ENCODE results near the gene USPL1.
"Not testable (repeated sequence)": the region's sequence is repeated elsewhere in the genome, so short reads cannot be mapped to it uniquely, and the experiment has no call there.

The USPL1 gene

GRCh38 chr13:30634838-30635237, 17.1 kb downstream of the USPL1 start:
- no peak overlapping the region for H3K4me3 ChIP-seq (ENCODE audit: low read length in 2 of 2)
- peaks cover 2 to 13% of the 10 kb centered on the region in 2 donors for H3K36me3 ChIP-seq (ENCODE audit: control insufficient read depth in 2 of 2, insufficient read depth in 2 of 2, low read length in 2 of 2)
- H3K9ac ChIP-seq (ENCODE audit: low read length in 2 of 2) = no peak overlapping the region
- H3K27ac ChIP-seq (ENCODE audit: low read length) = no peak overlapping the region
- H3K9me3 ChIP-seq (ENCODE audit: control insufficient read depth in 2 of 2, low read length in 2 of 2) = no peaks in the 10 kb centered on the region
- no peaks in the 10 kb centered on the region for H3K27me3 ChIP-seq (ENCODE audit: control insufficient read depth in 1 of 2, insufficient read depth in 2 of 2, low read length in 2 of 2)
- H3K4me1 ChIP-seq (ENCODE audit: control insufficient read depth, insufficient read depth, low read length) = no peaks in the 10 kb centered on the region

- Histone ChIP-seq H3K27me3 (ENCODE audit: control insufficient read depth in 1 of 2, insufficient read depth in 2 of 2, low read length in 2 of 2) (no peaks in the 10 kb centered on the region), H3K36me3 (ENCODE audit: control insufficient read depth in 2 of 2, insufficient read depth in 2 of 2, low read length in 2 of 2) (peaks cover 8 to 26% of the 10 kb centered on the region in 2 donors), H3K27ac (ENCODE audit: low read length) (no peak overlapping the region), H3K9ac (ENCODE audit: low read length in 2 of 2) (no peak overlapping the region), H3K9me3 (ENCODE audit: control insufficient read depth in 2 of 2, low read length in 2 of 2) (no peaks in the 10 kb centered on the region), H3K4me1 (ENCODE audit: control insufficient read depth, insufficient read depth, low read length) (no peaks in the 10 kb centered on the region), H3K4me3 (ENCODE audit: low read length in 2 of 2) (no peak overlapping the region)
Observed at GRCh38 chr13:30638301-30638700, 20.6 kb downstream of the USPL1 start.

GRCh38 chr13:30639671-30640070, 22.0 kb downstream of the USPL1 start:
- Histone ChIP-seq H3K9me3 (ENCODE audit: control insufficient read depth in 2 of 2, low read length in 2 of 2) (no peaks in the 10 kb centered on the region), H3K4me3 (ENCODE audit: low read length in 2 of 2) (no peak overlapping the region), H3K27me3 (ENCODE audit: control insufficient read depth in 1 of 2, insufficient read depth in 2 of 2, low read length in 2 of 2) (no peaks in the 10 kb centered on the region), H3K9ac (ENCODE audit: low read length in 2 of 2) (no peak overlapping the region), H3K4me1 (ENCODE audit: control insufficient read depth, insufficient read depth, low read length) (no peaks in the 10 kb centered on the region), H3K36me3 (ENCODE audit: control insufficient read depth in 2 of 2, insufficient read depth in 2 of 2, low read length in 2 of 2) (peaks cover 7 to 17% of the 10 kb centered on the region in 2 donors), H3K27ac (ENCODE audit: low read length) (no peak overlapping the region)

- not testable (repeated sequence) for H3K9ac ChIP-seq (ENCODE audit: low read length in 2 of 2); H3K4me3 ChIP-seq (ENCODE audit: low read length in 2 of 2); H3K9me3 ChIP-seq (ENCODE audit: control insufficient read depth in 2 of 2, low read length in 2 of 2); H3K27me3 ChIP-seq (ENCODE audit: control insufficient read depth in 1 of 2, insufficient read depth in 2 of 2, low read length in 2 of 2); H3K4me1 ChIP-seq (ENCODE audit: control insufficient read depth, insufficient read depth, low read length); H3K27ac ChIP-seq (ENCODE audit: low read length)
- H3K36me3 ChIP-seq (ENCODE audit: control insufficient read depth in 2 of 2, insufficient read depth in 2 of 2, low read length in 2 of 2) = peaks cover 7 to 17% of the 10 kb centered on the region in 2 donors
Observed at GRCh38 chr13:30641173-30641572, 23.5 kb downstream of the USPL1 start.

GRCh38 chr13:30645629-30646028, 27.9 kb downstream of the USPL1 start:
- Histone ChIP-seq H3K9me3 (ENCODE audit: control insufficient read depth in 2 of 2, low read length in 2 of 2) (no peaks in the 10 kb centered on the region), H3K4me1 (ENCODE audit: control insufficient read depth, insufficient read depth, low read length) (peaks cover 12% of the 10 kb centered on the region), H3K4me3 (ENCODE audit: low read length in 2 of 2) (no peak overlapping the region), H3K36me3 (ENCODE audit: control insufficient read depth in 2 of 2, insufficient read depth in 2 of 2, low read length in 2 of 2) (peaks cover 20 to 33% of the 10 kb centered on the region in 2 donors), H3K27me3 (ENCODE audit: control insufficient read depth in 1 of 2, insufficient read depth in 2 of 2, low read length in 2 of 2) (no peaks in the 10 kb centered on the region), H3K9ac (ENCODE audit: low read length in 2 of 2) (no peak overlapping the region), H3K27ac (ENCODE audit: low read length) (no peak overlapping the region)

GRCh38 chr13:30647420-30647819, 29.7 kb downstream of the USPL1 start:
- Histone ChIP-seq H3K27me3 (ENCODE audit: control insufficient read depth in 1 of 2, insufficient read depth in 2 of 2, low read length in 2 of 2) (no peaks in the 10 kb centered on the region), H3K9me3 (ENCODE audit: control insufficient read depth in 2 of 2, low read length in 2 of 2) (no peaks in the 10 kb centered on the region), H3K4me3 (ENCODE audit: low read length in 2 of 2) (peak overlapping the region in 1 of 2 donors; percentile 8), H3K9ac (ENCODE audit: low read length in 2 of 2) (peak overlapping the region in 1 of 2 donors; percentile 19), H3K36me3 (ENCODE audit: control insufficient read depth in 2 of 2, insufficient read depth in 2 of 2, low read length in 2 of 2) (peaks cover 22 to 26% of the 10 kb centered on the region in 2 donors), H3K27ac (ENCODE audit: low read length) (peak overlapping the region; percentile 46), H3K4me1 (ENCODE audit: control insufficient read depth, insufficient read depth, low read length) (peaks cover 12% of the 10 kb centered on the region)

- Histone ChIP-seq H3K27ac (ENCODE audit: low read length) (peak overlapping the region; percentile 46), H3K4me1 (ENCODE audit: control insufficient read depth, insufficient read depth, low read length) (peaks cover 12% of the 10 kb centered on the region), H3K27me3 (ENCODE audit: control insufficient read depth in 1 of 2, insufficient read depth in 2 of 2, low read length in 2 of 2) (no peaks in the 10 kb centered on the region), H3K36me3 (ENCODE audit: control insufficient read depth in 2 of 2, insufficient read depth in 2 of 2, low read length in 2 of 2) (peaks cover 19 to 23% of the 10 kb centered on the region in 2 donors), H3K4me3 (ENCODE audit: low read length in 2 of 2) (peak overlapping the region in 1 of 2 donors; percentile 8), H3K9ac (ENCODE audit: low read length in 2 of 2) (peak overlapping the region in 1 of 2 donors; percentile 51), H3K9me3 (ENCODE audit: control insufficient read depth in 2 of 2, low read length in 2 of 2) (no peaks in the 10 kb centered on the region)
Observed at GRCh38 chr13:30647824-30648521, 30.3 kb downstream of the USPL1 start.

- H3K27ac ChIP-seq (ENCODE audit: low read length) = peak overlapping the region; percentile 46
- no peaks in the 10 kb centered on the region for H3K9me3 ChIP-seq (ENCODE audit: control insufficient read depth in 2 of 2, low read length in 2 of 2)
- no peaks in the 10 kb centered on the region for H3K27me3 ChIP-seq (ENCODE audit: control insufficient read depth in 1 of 2, insufficient read depth in 2 of 2, low read length in 2 of 2)
- H3K9ac ChIP-seq (ENCODE audit: low read length in 2 of 2) = no peak overlapping the region
- peaks cover 15 to 20% of the 10 kb centered on the region in 2 donors for H3K36me3 ChIP-seq (ENCODE audit: control insufficient read depth in 2 of 2, insufficient read depth in 2 of 2, low read length in 2 of 2)
- peaks cover 12% of the 10 kb centered on the region for H3K4me1 ChIP-seq (ENCODE audit: control insufficient read depth, insufficient read depth, low read length)
- no peak overlapping the region for H3K4me3 ChIP-seq (ENCODE audit: low read length in 2 of 2)
Observed at GRCh38 chr13:30648522-30649012, 30.8 kb downstream of the USPL1 start.

- not testable (repeated sequence) for H3K4me1 ChIP-seq (ENCODE audit: control insufficient read depth, insufficient read depth, low read length); H3K4me3 ChIP-seq (ENCODE audit: low read length in 2 of 2); H3K9ac ChIP-seq (ENCODE audit: low read length in 2 of 2); H3K27me3 ChIP-seq (ENCODE audit: control insufficient read depth in 1 of 2, insufficient read depth in 2 of 2, low read length in 2 of 2); H3K27ac ChIP-seq (ENCODE audit: low read length); H3K9me3 ChIP-seq (ENCODE audit: control insufficient read depth in 2 of 2, low read length in 2 of 2)
- peaks cover 23 to 25% of the 10 kb centered on the region in 2 donors for H3K36me3 ChIP-seq (ENCODE audit: control insufficient read depth in 2 of 2, insufficient read depth in 2 of 2, low read length in 2 of 2)
Observed at GRCh38 chr13:30651648-30652047, 33.9 kb downstream of the USPL1 start.

- H3K27ac ChIP-seq (ENCODE audit: low read length) = no peak overlapping the region
- no peaks in the 10 kb centered on the region for H3K27me3 ChIP-seq (ENCODE audit: control insufficient read depth in 1 of 2, insufficient read depth in 2 of 2, low read length in 2 of 2)
- H3K9ac ChIP-seq (ENCODE audit: low read length in 2 of 2) = no peak overlapping the region
- H3K4me3 ChIP-seq (ENCODE audit: low read length in 2 of 2) = no peak overlapping the region
- peaks cover 22 to 24% of the 10 kb centered on the region in 2 donors for H3K36me3 ChIP-seq (ENCODE audit: control insufficient read depth in 2 of 2, insufficient read depth in 2 of 2, low read length in 2 of 2)
- H3K9me3 ChIP-seq (ENCODE audit: control insufficient read depth in 2 of 2, low read length in 2 of 2) = no peaks in the 10 kb centered on the region
- H3K4me1 ChIP-seq (ENCODE audit: control insufficient read depth, insufficient read depth, low read length) = no peaks in the 10 kb centered on the region
Observed at GRCh38 chr13:30652746-30653386, 35.1 kb downstream of the USPL1 start.

- H3K36me3 ChIP-seq (ENCODE audit: control insufficient read depth in 2 of 2, insufficient read depth in 2 of 2, low read length in 2 of 2) = peaks cover 22 to 28% of the 10 kb centered on the region in 2 donors
- no peak overlapping the region for H3K4me3 ChIP-seq (ENCODE audit: low read length in 2 of 2)
- H3K4me1 ChIP-seq (ENCODE audit: control insufficient read depth, insufficient read depth, low read length) = no peaks in the 10 kb centered on the region
- no peak overlapping the region for H3K9ac ChIP-seq (ENCODE audit: low read length in 2 of 2)
- H3K27ac ChIP-seq (ENCODE audit: low read length) = no peak overlapping the region
- H3K27me3 ChIP-seq (ENCODE audit: control insufficient read depth in 1 of 2, insufficient read depth in 2 of 2, low read length in 2 of 2) = no peaks in the 10 kb centered on the region
- no peaks in the 10 kb centered on the region for H3K9me3 ChIP-seq (ENCODE audit: control insufficient read depth in 2 of 2, low read length in 2 of 2)
Observed at GRCh38 chr13:30654430-30654829, 36.7 kb downstream of the USPL1 start.
